GM23338 (cell line): ENCODE measurements around the gene COBLL1. TPM values are rescaled to one million over a fixed set of nuclear protein-coding genes. Genes with fewer than 3 reads are reported as not detected.

ENCODE experiments used
- ATAC-seq: fragments of 200-7000 bp; cut with Tn5 transposase; 3 replicates; pipeline ENCODE4 v1.9.1; 2020
- DNase-seq: peaks from one replicate; pipeline ENCODE4 v3.0.0-alpha.2; 2015; ENCODE audit warnings: low spot score
- H2AFZ ChIP-seq: fragments of 200-600 bp; sonication (generic); 2 replicates; pipeline ENCODE4 v1.8.0; 2016; ENCODE audit warnings: antibody characterized with exemption, mild to moderate bottlenecking, moderate library complexity
- H3F3A ChIP-seq: fragments of 200-600 bp; sonication (generic); replicated peaks from 2 replicates; pipeline ENCODE4 v1.8.0; 2017; ENCODE audit warnings: antibody characterized with exemption, mixed run types, low read depth
- H3K27ac ChIP-seq: fragments of 200-600 bp; sonication (generic); 2 replicates; pipeline ENCODE4 v1.6.1; 2016; ENCODE audit warnings: low read depth
- H3K27me3 ChIP-seq: fragments of 200-600 bp; sonication (generic); 2 replicates; pipeline ENCODE4 v1.8.0; 2016; ENCODE audit warnings: mild to moderate bottlenecking, mixed run types, moderate library complexity; ENCODE audit not compliant: insufficient read depth
- H3K36me3 ChIP-seq: fragments of 200-600 bp; sonication (generic); 2 replicates; pipeline ENCODE4 v1.8.0; 2016; ENCODE audit warnings: mild to moderate bottlenecking; ENCODE audit not compliant: insufficient read depth
- H3K4me1 ChIP-seq: fragments of 200-600 bp; sonication (generic); 2 replicates; pipeline ENCODE4 v1.8.0; 2016; ENCODE audit warnings: mild to moderate bottlenecking, moderate library complexity; ENCODE audit not compliant: insufficient read depth
- H3K4me2 ChIP-seq: fragments of 200-600 bp; sonication (generic); 2 replicates; pipeline ENCODE4 v1.7.1; 2017; ENCODE audit warnings: mixed run types
- H3K4me3 ChIP-seq: fragments of 200-600 bp; sonication (generic); 2 replicates; pipeline ENCODE4 v1.6.1; 2016; ENCODE audit warnings: mixed run types
- H3K79me2 ChIP-seq: fragments of 200-600 bp; sonication (generic); replicated peaks from 2 replicates; pipeline ENCODE4 v1.8.0; 2017; ENCODE audit warnings: mild to moderate bottlenecking; ENCODE audit not compliant: insufficient read depth
- H3K9me2 ChIP-seq: fragments of 200-600 bp; sonication (generic); 2 replicates; pipeline ENCODE4 v1.8.0; 2017; ENCODE audit not compliant: insufficient read depth
- H4K20me1 ChIP-seq: fragments of 200-600 bp; sonication (generic); replicated peaks from 2 replicates; pipeline ENCODE4 v1.8.0; 2017; ENCODE audit warnings: mild to moderate bottlenecking; ENCODE audit not compliant: insufficient read depth
- H3K27ac Mint-ChIP-seq: 2 replicates; pipeline ENCODE4 v1.8.0; 2020; ENCODE audit warnings: inconsistent platforms, mild to moderate bottlenecking, moderate library complexity, mixed read lengths
- H3K27me3 Mint-ChIP-seq: 3 replicates; pipeline ENCODE4 v1.8.0; 2022; ENCODE audit warnings: low read depth, mild to moderate bottlenecking, moderate library complexity, mixed read lengths, inconsistent platforms; ENCODE audit not compliant: insufficient read depth, poor library complexity
- H3K36me3 Mint-ChIP-seq: 3 replicates; pipeline ENCODE4 v1.8.0; 2021; ENCODE audit warnings: low read depth, mild to moderate bottlenecking, inconsistent platforms, moderate library complexity, mixed read lengths
- H3K4me1 Mint-ChIP-seq: 3 replicates; pipeline ENCODE4 v1.8.0; 2020; ENCODE audit warnings: mild to moderate bottlenecking, inconsistent platforms, mixed read lengths
- H3K4me3 Mint-ChIP-seq: 3 replicates; pipeline ENCODE4 v1.8.0; 2021; ENCODE audit warnings: moderate library complexity, mild to moderate bottlenecking, inconsistent platforms, mixed read lengths
- H3K9me3 Mint-ChIP-seq: 3 replicates; pipeline ENCODE4 v1.8.0; 2020; ENCODE audit warnings: moderate library complexity, mild to moderate bottlenecking, inconsistent platforms, mixed read lengths
- CREB1 ChIP-seq: fragments of 250-450 bp; sonication (Bioruptor Pico); IDR thresholded peaks from 2 replicates; pipeline ENCODE4 v1.5.0; 2020; ENCODE audit warnings: low read depth, mild to moderate bottlenecking, moderate library complexity
- CTCF ChIP-seq, 2 experiments: fragments of 200-600 bp in 1 of 2; sonication (generic) in 1 of 2; conservative IDR thresholded peaks; 2 replicates each; pipeline versions ENCODE4 v1.5.1 to v1.6.1; 2016 to 2017; ENCODE audit warnings: antibody characterized with exemption in 2 of 2, low read depth in 2 of 2, mild to moderate bottlenecking in 2 of 2, moderate library complexity in 1 of 2
- ETS1 ChIP-seq: IDR thresholded peaks from 2 replicates; pipeline ENCODE4 v1.6.1; 2016; ENCODE audit warnings: antibody characterized with exemption
- EZH2 ChIP-seq: fragments of 200-600 bp; sonication (generic); IDR thresholded peaks from one replicate; pipeline ENCODE4 v1.8.0; 2017; ENCODE audit warnings: antibody characterized with exemption, mild to moderate bottlenecking, low read depth; ENCODE audit not compliant: unreplicated experiment
- EZH2phosphoT487 ChIP-seq: fragments of 200-600 bp; sonication (generic); IDR thresholded peaks from one replicate; pipeline ENCODE4 v1.8.1; 2018; ENCODE audit warnings: antibody characterized with exemption; ENCODE audit not compliant: unreplicated experiment
- JUNB ChIP-seq: IDR thresholded peaks from one replicate; pipeline ENCODE4 v1.6.1; 2016; ENCODE audit warnings: antibody characterized with exemption; ENCODE audit not compliant: unreplicated experiment
- NANOG ChIP-seq: IDR thresholded peaks from 2 replicates; pipeline ENCODE4 v1.6.1; 2016; ENCODE audit warnings: antibody characterized with exemption, borderline replicate concordance
- POLR2AphosphoS5 ChIP-seq: IDR thresholded peaks from 2 replicates; pipeline ENCODE4 v1.6.1; 2016; ENCODE audit warnings: antibody characterized with exemption, low read depth
- REST ChIP-seq: IDR thresholded peaks from one replicate; pipeline ENCODE4 v1.6.1; 2018; ENCODE audit warnings: antibody characterized with exemption; ENCODE audit not compliant: unreplicated experiment
- STAT1 ChIP-seq: IDR thresholded peaks from one replicate; pipeline ENCODE4 v1.6.1; 2016; ENCODE audit warnings: antibody characterized with exemption; ENCODE audit not compliant: unreplicated experiment
- ZNF114 ChIP-seq: fragments of 250-450 bp; sonication (Bioruptor Pico); IDR thresholded peaks from 2 replicates; pipeline ENCODE4 v1.5.0; 2020; ENCODE audit warnings: mild to moderate bottlenecking, moderate library complexity
- ZNF331 ChIP-seq: fragments of 250-450 bp; sonication (Bioruptor Pico); IDR thresholded peaks from 2 replicates; pipeline ENCODE4 v1.5.0; 2020; ENCODE audit warnings: low read depth, mild to moderate bottlenecking, moderate library complexity
- ZNF462 ChIP-seq: fragments of 250-450 bp; sonication (Bioruptor Pico); IDR thresholded peaks from 2 replicates; pipeline ENCODE4 v1.5.0; 2020; ENCODE audit warnings: mild to moderate bottlenecking, moderate library complexity
- polyA plus RNA-seq: library from polyadenylated mRNA; unstranded; fragments of >200 nt; fragmentation: Nextera tagmentation; extraction: Ambion mirVana; gene quantifications from 2 replicates; pipeline ENCODE4 v1.2.1, GENCODE V29; 2016
- total RNA-seq: library from RNA; depleted of rRNA; stranded (reverse); fragments of >200 nt; shearing (Covaris generic); gene quantifications from 2 replicates; pipeline ENCODE4 v1.2.3, GENCODE V29; 2014

Gene COBLL1
- total and polyA plus RNA-seq, 2 experiments from 2014 or later, result 2.9 to 7.4 TPM

GRCh38 chr2:164756773-164757172 is 84.8 kb downstream of the COBLL1 start:
- Histone ChIP-seq H4K20me1 (no peaks in the 10 kb centered on the region), H3K9me2 (0 out of 2 replicates have a peak, but pooled peaks cover 7% of the 10 kb centered on the region), H3K4me3 (no peak overlapping the region), H3K79me2 (no peaks in the 10 kb centered on the region), H2AFZ (no peak overlapping the region), H3K4me1 (no peaks in the 10 kb centered on the region), H3F3A (no peaks in the 10 kb centered on the region), H3K27ac (no peak overlapping the region), H3K36me3 (no peaks in the 10 kb centered on the region), H3K4me2 (no peak overlapping the region), H3K27me3 (no peaks in the 10 kb centered on the region)
- H3K27ac Mint-ChIP-seq, result no peak overlapping the region
- no peaks in the 10 kb centered on the region for H3K9me3 Mint-ChIP-seq
- no peak overlapping the region for H3K4me3 Mint-ChIP-seq
- DNase-seq (no peak), ATAC-seq (no peak)
- no peaks in the 10 kb centered on the region for H3K4me1 Mint-ChIP-seq
- TF ChIP-seq STAT1 (no peak), ZNF462 (CRISPR knock-in tag) (no peak), ETS1 (no peak), EZH2 (no peak), CTCF (conservative IDR thresholded peaks at IDR 0.05; ENCODE audit: low read depth in 2 of 2) (no peak), NANOG (no peak), JUNB (no peak), ZNF114 (no peak), ZNF331 (CRISPR knock-in tag) (no peak), CREB1 (CRISPR knock-in tag) (no peak), REST (no peak), EZH2phosphoT487 (no peak), POLR2AphosphoS5 (no peak)
- H3K36me3 Mint-ChIP-seq, result no peaks in the 10 kb centered on the region
- no peaks in the 10 kb centered on the region for H3K27me3 Mint-ChIP-seq
